SK-N-SH (cell line): Measurements from ENCODE around the gene REXO5. TPM values are rescaled to one million over a fixed set of nuclear protein-coding genes. Genes with fewer than 3 reads are reported as not detected.

Source experiments
- CTCF ChIA-PET: fragments of 300-600, 350-600 bp; formaldehyde crosslinking; extraction: SDS; loops from one replicate; lab custom pipeline; 2021; lab: Yijun Ruan, JAX
- POLR2A ChIA-PET: fragments of 350-600 bp; sonication (Branson Sonifier 250); formaldehyde crosslinking; extraction: SDS; loops from one replicate; lab custom pipeline; 2020; ENCODE audit warnings: antibody characterized with exemption, inconsistent platforms; lab: Yijun Ruan, JAX
- DNase-seq: peaks from one replicate; pipeline ENCODE4 v3.0.0; 2012
- H2AFZ ChIP-seq: fragments of 200-600 bp; sonication (generic); 2 replicates; pipeline ENCODE4 v1.8.1; 2016; ENCODE audit warnings: antibody characterized with exemption, mild to moderate bottlenecking, low read depth
- H3F3A ChIP-seq: fragments of 200-600 bp; sonication (generic); replicated peaks from 2 replicates; pipeline ENCODE3; 2016; ENCODE audit warnings: antibody characterized with exemption, mild to moderate bottlenecking; ENCODE audit not compliant: insufficient read depth
- H3K27ac ChIP-seq, 2 experiments: fragments of 200-500 bp in 1 of 2; fragments of 200-600 bp in 1 of 2; sonication (Bioruptor generic) in 1 of 2; sonication (generic), shearing (Covaris generic) in 1 of 2; 2 replicates each; pipeline versions ENCODE4 v1.5.1 to v1.6.1; 2014 to 2016; ENCODE audit warnings: low read depth in 2 of 2, inconsistent platforms in 1 of 2, low read length in 1 of 2, mild to moderate bottlenecking in 1 of 2, mixed read lengths in 1 of 2
- H3K27me3 ChIP-seq: fragments of 200-600 bp; sonication (generic), shearing (Covaris generic); 2 replicates; pipeline ENCODE4 v1.6.1; 2016; ENCODE audit warnings: mixed run types; ENCODE audit not compliant: insufficient read depth
- H3K36me3 ChIP-seq, 2 experiments: fragments of 200-500 bp in 1 of 2; fragments of 200-600 bp in 1 of 2; sonication (Bioruptor generic) in 1 of 2; sonication (generic) in 1 of 2; replicated peaks in 1 of 2; 2 replicates each; pipeline versions ENCODE3 to v1.5.1; 2014 to 2016; ENCODE audit warnings: low read length in 1 of 2, mild to moderate bottlenecking in 1 of 2; ENCODE audit not compliant: insufficient read depth in 2 of 2, control insufficient read depth in 1 of 2
- H3K4me1 ChIP-seq, 2 experiments: fragments of 200-500 bp in 1 of 2; fragments of 200-600 bp in 1 of 2; sonication (Bioruptor generic) in 1 of 2; sonication (generic), shearing (Covaris generic) in 1 of 2; 2 replicates each; pipeline versions ENCODE4 v1.5.1 to v1.6.1; 2014 to 2016; ENCODE audit warnings: low read depth in 1 of 2, low read length in 1 of 2, mixed run types in 1 of 2; ENCODE audit not compliant: insufficient read depth in 2 of 2, control insufficient read depth in 1 of 2
- H3K4me2 ChIP-seq: fragments of 200-600 bp; sonication (generic), shearing (Covaris generic); 2 replicates; pipeline ENCODE4 v1.6.1; 2017; ENCODE audit warnings: mixed run types
- H3K4me3 ChIP-seq, 2 experiments: fragments of 200-500 bp in 1 of 2; fragments of 200-600 bp in 1 of 2; sonication (Bioruptor generic) in 1 of 2; sonication (generic), shearing (Covaris generic) in 1 of 2; 2 replicates each; pipeline versions ENCODE4 v1.5.1 to v1.8.1; 2014 to 2016; ENCODE audit warnings: low read depth in 2 of 2, inconsistent platforms in 1 of 2, low read length in 1 of 2, mild to moderate bottlenecking in 1 of 2, mixed read lengths in 1 of 2, moderate library complexity in 1 of 2
- H3K79me2 ChIP-seq: fragments of 200-600 bp; sonication (generic); 2 replicates; pipeline ENCODE4 v1.8.1; 2017; ENCODE audit warnings: mild to moderate bottlenecking; ENCODE audit not compliant: insufficient read depth
- H3K9ac ChIP-seq: fragments of 200-600 bp; sonication (generic); 2 replicates; pipeline ENCODE4 v1.6.1; 2017; ENCODE audit warnings: mixed run types
- H3K9me2 ChIP-seq: fragments of 200-600 bp; sonication (generic); 2 replicates; pipeline ENCODE4 v1.6.1; 2017; ENCODE audit warnings: mixed run types
- H3K9me3 ChIP-seq: fragments of 200-600 bp; sonication (generic); 2 replicates; pipeline ENCODE4 v1.6.1; 2017; ENCODE audit warnings: mixed run types, mild to moderate bottlenecking, moderate library complexity
- H4K20me1 ChIP-seq: fragments of 200-600 bp; sonication (generic); 2 replicates; pipeline ENCODE4 v1.6.1; 2017; ENCODE audit warnings: mild to moderate bottlenecking, mixed run types; ENCODE audit not compliant: insufficient read depth
- CHD2 ChIP-seq: fragments of 150-350 bp; IDR thresholded peaks from 2 replicates; pipeline ENCODE4 v1.6.1; 2018; ENCODE audit warnings: low read length; ENCODE audit not compliant: partially characterized antibody
- EP300 ChIP-seq, 2 experiments: IDR thresholded peaks; 2 replicates each; pipeline versions ENCODE4 v1.4.0 to v1.6.1; 2012; ENCODE audit warnings: borderline replicate concordance in 1 of 2, low read depth in 1 of 2, low read length in 1 of 2
- FOSL2 ChIP-seq: IDR thresholded peaks from 2 replicates; pipeline ENCODE4 v1.4.0; 2012; ENCODE audit warnings: low read depth, mild to moderate bottlenecking, moderate library complexity, borderline replicate concordance
- FOXJ3 ChIP-seq: sonication (generic); formaldehyde crosslinking; IDR thresholded peaks from 2 replicates; pipeline ENCODE4 v1.5.1; 2020; ENCODE audit warnings: mild to moderate bottlenecking, missing genetic modification reagents
- GABPA ChIP-seq: IDR thresholded peaks from 2 replicates; pipeline ENCODE4 v1.4.0; 2012; ENCODE audit warnings: low read depth, mild to moderate bottlenecking
- IRF3 ChIP-seq: fragments of 150-350 bp; IDR thresholded peaks from 2 replicates; pipeline ENCODE4 v1.6.1; 2016; ENCODE audit warnings: mild to moderate bottlenecking, low read depth, low read length
- MEF2A ChIP-seq: IDR thresholded peaks from 2 replicates; pipeline ENCODE4 v1.4.0; 2012; ENCODE audit warnings: low read depth, borderline replicate concordance
- NFIC ChIP-seq: IDR thresholded peaks from 2 replicates; pipeline ENCODE4 v1.4.0; 2012; ENCODE audit warnings: borderline replicate concordance
- NRF1 ChIP-seq: IDR thresholded peaks from 2 replicates; pipeline ENCODE4 v1.6.1; 2012; ENCODE audit warnings: low read depth, mild to moderate bottlenecking, low read length
- PBX3 ChIP-seq: IDR thresholded peaks from 2 replicates; pipeline ENCODE4; 2012
- RCOR1 ChIP-seq: fragments of 150-350 bp; IDR thresholded peaks from 2 replicates; pipeline ENCODE4 v1.6.1; 2017; ENCODE audit warnings: antibody characterized with exemption, low read length
- RFX5 ChIP-seq: IDR thresholded peaks from 2 replicates; pipeline ENCODE4 v1.6.1; 2012; ENCODE audit warnings: mild to moderate bottlenecking, improper control_type of control experiment, low read length
- RXRA ChIP-seq: IDR thresholded peaks from 2 replicates; pipeline ENCODE4 v1.4.0; 2012; ENCODE audit warnings: low read depth, mild to moderate bottlenecking, borderline replicate concordance
- SMC3 ChIP-seq: IDR thresholded peaks from 2 replicates; pipeline ENCODE4 v1.6.1; 2012; ENCODE audit warnings: low read depth, low read length, improper control_type of control experiment
- TAF1 ChIP-seq: IDR thresholded peaks from 2 replicates; pipeline ENCODE4 v1.6.1; 2012; ENCODE audit warnings: low read depth, mild to moderate bottlenecking, low read length, moderate library complexity, borderline replicate concordance
- TEAD4 ChIP-seq: IDR thresholded peaks from 2 replicates; pipeline ENCODE4 v1.4.0; 2012; ENCODE audit warnings: mild to moderate bottlenecking, borderline replicate concordance; ENCODE audit not compliant: insufficient read depth
- USF2 ChIP-seq: fragments of 150-350 bp; IDR thresholded peaks from 2 replicates; pipeline ENCODE4 v1.6.1; 2017; ENCODE audit warnings: antibody characterized with exemption, low read length, low read depth, borderline replicate concordance
- YY1 ChIP-seq: IDR thresholded peaks from 2 replicates; pipeline ENCODE4 v1.4.0; 2012; ENCODE audit warnings: low read depth, mild to moderate bottlenecking
- ZBTB33 ChIP-seq: IDR thresholded peaks from 2 replicates; pipeline ENCODE4 v1.4.0; 2012; ENCODE audit warnings: low read depth, borderline replicate concordance
- WGBS: methylation state at CpG from one replicate; pipeline ENCODE4 v1.1.6; 2017; ENCODE audit warnings: low lambda C conversion rate; 5-methylcytosine and 5-hydroxymethylcytosine counted together
- polyA plus RNA-seq, 3 experiments: library from polyadenylated mRNA; depleted of rRNA; stranded (reverse); fragments of >200 nt; gene quantifications; 2 replicates each; pipeline ENCODE4 v1.2.3, GENCODE V29; 2012

REXO5 gene
- polyA plus RNA-seq, 1 of the 3 experiments (the other 2 are of a cell fraction) = 3.8 TPM

GRCh38 chr16:20853981-20854620, 47.8 kb downstream of the REXO5 start:
- no peak for DNase-seq
- no peak overlapping the region for H3K4me2 ChIP-seq
- no peak overlapping the region for H3K9ac ChIP-seq
- H3K4me1 ChIP-seq = peaks cover 0 to 4% of the 10 kb centered on the region in 2 experiments; a peak in 2 of 4 replicates
- no peaks in the 10 kb centered on the region for H3K9me3 ChIP-seq
- H3F3A ChIP-seq = peaks cover 7% of the 10 kb centered on the region
- 97% methylated on average over 3 of the region's 3 CpGs for WGBS
- 0 out of 2 replicates have a peak, but pooled peaks cover 2% of the 10 kb centered on the region for H3K79me2 ChIP-seq
- H3K9me2 ChIP-seq = no peaks in the 10 kb centered on the region
- TF ChIP-seq SMC3 (no peak), YY1 (no peak), NFIC (no peak), RXRA (no peak), ZBTB33 (no peak), IRF3 (no peak), TEAD4 (no peak), USF2 (no peak), RFX5 (no peak), RCOR1 (no peak), GABPA (no peak), NRF1 (no peak), CHD2 (no peak), MEF2A (no peak), EP300 (IDR thresholded peaks at IDR 0.05; ENCODE audit: borderline replicate concordance in 1 of 2, low read depth in 1 of 2, low read length in 1 of 2) (no peak), PBX3 (no peak), FOSL2 (no peak), TAF1 (no peak), FOXJ3 (CRISPR knock-in tag) (no peak)
- no peaks in the 10 kb centered on the region for H4K20me1 ChIP-seq
- no peak overlapping the region for H3K4me3 ChIP-seq
- H3K27ac ChIP-seq = no peak overlapping the region; a peak in 1 of 4 replicates
- H2AFZ ChIP-seq = no peak overlapping the region
- H3K27me3 ChIP-seq = no peaks in the 10 kb centered on the region
- ChIA-PET CTCF (interaction anchor here (0.6 to 3.8 kb wide), 3 partner anchors 12 to 230 kb away, joined by 3 to 15 read pairs (median 4); no protein-coding TSS in a partner anchor), POLR2A (no interaction called here)
- peaks cover 31 to 37% of the 10 kb centered on the region in 2 experiments for H3K36me3 ChIP-seq
